Measurements from ENCODE around the gene PLEKHM3. TPM values are rescaled to one million over a fixed set of nuclear protein-coding genes. Genes with fewer than 3 reads are reported as not detected.

The PLEKHM3 gene
- total and polyA plus RNA-seq, 2 of the 13 experiments (the other 11 are each of a cell fraction or from before 2014, with no cell fraction given), result 4.5 to 4.7 TPM

DNA sequence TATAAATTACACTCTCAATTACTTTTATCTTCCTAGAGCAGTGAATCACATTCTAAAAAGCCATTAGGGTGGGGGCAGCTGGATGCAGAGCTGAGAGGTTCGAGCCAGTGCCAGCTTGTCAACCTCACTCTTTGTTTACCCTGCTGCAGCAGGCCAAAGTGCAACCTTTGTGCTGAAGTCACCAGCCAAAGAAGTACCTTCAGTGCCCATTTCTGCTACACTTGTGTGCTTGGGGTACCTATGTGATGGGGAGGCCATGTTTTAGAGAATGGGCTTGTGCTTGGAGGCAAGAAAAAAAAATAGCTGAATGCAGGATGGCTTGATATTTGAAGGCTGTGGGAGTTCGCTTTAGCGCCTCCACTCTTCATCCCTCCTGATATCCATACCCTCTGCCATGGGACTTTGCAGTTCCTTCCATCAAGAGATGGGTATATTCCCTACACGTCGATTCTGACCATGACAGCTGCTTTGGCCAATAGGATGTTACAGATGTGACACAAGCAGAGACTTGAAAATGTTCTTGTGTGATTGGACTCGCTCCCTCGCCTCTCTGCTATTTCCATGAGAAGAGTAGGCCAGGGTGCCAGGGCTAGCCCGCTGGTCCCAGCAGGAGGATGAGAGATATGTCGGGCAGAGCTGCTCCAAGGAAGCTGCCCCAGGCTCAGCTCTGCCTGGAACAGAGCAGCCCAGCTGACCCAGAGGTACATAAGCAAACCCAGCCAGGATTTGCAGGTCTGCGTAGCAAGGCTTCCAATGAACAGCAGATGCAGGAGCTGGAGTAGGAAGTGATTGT is 242.9 kb downstream of the PLEKHM3 start (continued):
- TF ChIP-seq ZHX2 (IDR thresholded peaks at IDR 0.05; ENCODE audit: low read depth) (no peak), ZHX2 (CRISPR knock-in tag; IDR thresholded peaks at IDR 0.05; ENCODE audit: borderline replicate concordance) (no peak), HNF4A (CRISPR knock-in tag; IDR thresholded peaks at IDR 0.05) (peak; percentile 96), PREB (CRISPR knock-in tag; IDR thresholded peaks at IDR 0.05) (no peak), NCOA1 (CRISPR knock-in tag; IDR thresholded peaks at IDR 0.05) (no peak), ATF7-NPFF (CRISPR knock-in tag; IDR thresholded peaks at IDR 0.05; ENCODE audit: low read depth) (peak; percentile 35; the same call in 1 of the 2 replicates), ZNF569 (CRISPR knock-in tag; IDR thresholded peaks at IDR 0.05; ENCODE audit: borderline replicate concordance) (no peak), SMYD3 (CRISPR knock-in tag; IDR thresholded peaks at IDR 0.05) (no peak), ZBTB8A (CRISPR knock-in tag; IDR thresholded peaks at IDR 0.05; ENCODE audit: borderline replicate concordance, low read depth) (no peak), ELF3 (CRISPR knock-in tag; IDR thresholded peaks at IDR 0.05) (peak; percentile 72), HNF4G (IDR thresholded peaks at IDR 0.05; ENCODE audit: borderline replicate concordance, low read depth, low read length) (peak; percentile 85), HNF4G (CRISPR knock-in tag; IDR thresholded peaks at IDR 0.05; ENCODE audit: borderline replicate concordance, low read depth) (peak; percentile 61; the same call in 1 of the 2 replicates), AHDC1 (CRISPR knock-in tag; IDR thresholded peaks at IDR 0.05; ENCODE audit: borderline replicate concordance) (peak; percentile 88), ZNF605 (CRISPR knock-in tag; IDR thresholded peaks at IDR 0.05) (peak; percentile 12; the same call in 1 of the 2 replicates)
- TF ChIP-seq, protein P1, sequence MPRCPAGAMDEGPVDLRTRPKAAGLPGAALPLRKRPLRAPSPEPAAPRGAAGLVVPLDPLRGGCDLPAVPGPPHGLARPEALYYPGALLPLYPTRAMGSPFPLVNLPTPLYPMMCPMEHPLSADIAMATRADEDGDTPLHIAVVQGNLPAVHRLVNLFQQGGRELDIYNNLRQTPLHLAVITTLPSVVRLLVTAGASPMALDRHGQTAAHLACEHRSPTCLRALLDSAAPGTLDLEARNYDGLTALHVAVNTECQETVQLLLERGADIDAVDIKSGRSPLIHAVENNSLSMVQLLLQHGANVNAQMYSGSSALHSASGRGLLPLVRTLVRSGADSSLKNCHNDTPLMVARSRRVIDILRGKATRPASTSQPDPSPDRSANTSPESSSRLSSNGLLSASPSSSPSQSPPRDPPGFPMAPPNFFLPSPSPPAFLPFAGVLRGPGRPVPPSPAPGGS (CRISPR knock-in tag; IDR thresholded peaks at IDR 0.05), result no peak

Measured in HepG2 (cell line).